NCI-H187 treated with DMSO at 0.1 percent for 48 hours (cell line): ENCODE measurements around the gene TCN1.
"Not testable (repeated sequence)": the region's sequence is repeated elsewhere in the genome, so short reads cannot be mapped to it uniquely, and the experiment has no call there.

Source experiments
- DNase-seq: peaks from one replicate; lab custom pipeline; 2025; lab: John Stamatoyannopoulos, UW

The TCN1 gene

GRCh38 chr11:59857439-59858434 lies 8.6 kb downstream of the TCN1 start:
- DNase-seq = no peak

GRCh38 chr11:59854871-59855270 lies 11.4 kb downstream of the TCN1 start:
- no peak for DNase-seq

GRCh38 chr11:59851416-59851815 lies 14.9 kb downstream of the TCN1 start:
- not testable (repeated sequence) for DNase-seq

GRCh38 chr11:59849551-59849950 lies 16.7 kb downstream of the TCN1 start:
- not testable (repeated sequence) for DNase-seq

GRCh38 chr11:59849129-59849528 lies 17.2 kb downstream of the TCN1 start:
- no peak for DNase-seq

GRCh38 chr11:59848439-59848838 lies 17.8 kb downstream of the TCN1 start:
- not testable (repeated sequence) for DNase-seq

GRCh38 chr11:59847626-59848025 lies 18.7 kb downstream of the TCN1 start:
- no peak for DNase-seq

- no peak for DNase-seq
These were observed 19.7 kb downstream of the TCN1 start for GRCh38 chr11:59846556-59846955.

- DNase-seq = no peak
These were observed 20.9 kb downstream of the TCN1 start, which contains the start of gene CBLIF for GRCh38 chr11:59845399-59845798. CBLIF (minus strand) TSS chr11:59845499; CDS start chr11:59845453, 46 bp downstream.

GRCh38 chr11:59842316-59842715 lies 24.0 kb downstream of the TCN1 start:
- no peak for DNase-seq

- DNase-seq = no peak
These were observed 24.8 kb downstream of the TCN1 start for GRCh38 chr11:59841514-59841913.

- DNase-seq = no peak
These were observed 26.7 kb downstream of the TCN1 start for GRCh38 chr11:59839615-59840014.

GRCh38 chr11:59833602-59834001 lies 32.7 kb downstream of the TCN1 start:
- DNase-seq = no peak

GRCh38 chr11:59829358-59829757 lies 36.9 kb downstream of the TCN1 start:
- DNase-seq = no peak

GRCh38 chr11:59822989-59823566 lies 43.2 kb downstream of the TCN1 start:
- no peak for DNase-seq

GRCh38 chr11:59818572-59818971 lies 47.7 kb downstream of the TCN1 start:
- no peak for DNase-seq

GRCh38 chr11:59816434-59816833 lies 49.9 kb downstream of the TCN1 start:
- DNase-seq = not testable (repeated sequence)

GRCh38 chr11:59815754-59816153 lies 50.5 kb downstream of the TCN1 start:
- DNase-seq = no peak

GRCh38 chr11:59814021-59814420 lies 52.3 kb downstream of the TCN1 start:
- DNase-seq = no peak

- no peak for DNase-seq
These were observed 52.9 kb downstream of the TCN1 start for GRCh38 chr11:59813364-59813763.

- no peak for DNase-seq
These were observed 54.1 kb downstream of the TCN1 start for GRCh38 chr11:59812220-59812619.

GRCh38 chr11:59810911-59811259 lies 55.4 kb downstream of the TCN1 start:
- no peak for DNase-seq

GRCh38 chr11:59810189-59810910 lies 55.9 kb downstream of the TCN1 start, which contains the start of gene MRPL16:
MRPL16 (minus strand) TSS chr11:59810778; CDS start chr11:59810658, 120 bp downstream.
- DNase-seq = peak; percentile 27
